Stimulated activated CD4-positive, alpha-beta T cell treated with anti-CD3 and anti-CD28 coated beads, Interleukin-15, amount 100 ng/mL, for 24 hours (primary cell): ENCODE measurements around the gene ALOX5.
A peak's percentile ranks its signal among the peaks of the same experiment; 100 is the strongest.
"Not testable (repeated sequence)": the region's sequence is repeated elsewhere in the genome, so short reads cannot be mapped to it uniquely, and the experiment has no call there.

Experiments used
- DNase-seq: peaks from one replicate; pipeline ENCODE4 v3.0.0-alpha.2; 2020

Gene ALOX5

DNA sequence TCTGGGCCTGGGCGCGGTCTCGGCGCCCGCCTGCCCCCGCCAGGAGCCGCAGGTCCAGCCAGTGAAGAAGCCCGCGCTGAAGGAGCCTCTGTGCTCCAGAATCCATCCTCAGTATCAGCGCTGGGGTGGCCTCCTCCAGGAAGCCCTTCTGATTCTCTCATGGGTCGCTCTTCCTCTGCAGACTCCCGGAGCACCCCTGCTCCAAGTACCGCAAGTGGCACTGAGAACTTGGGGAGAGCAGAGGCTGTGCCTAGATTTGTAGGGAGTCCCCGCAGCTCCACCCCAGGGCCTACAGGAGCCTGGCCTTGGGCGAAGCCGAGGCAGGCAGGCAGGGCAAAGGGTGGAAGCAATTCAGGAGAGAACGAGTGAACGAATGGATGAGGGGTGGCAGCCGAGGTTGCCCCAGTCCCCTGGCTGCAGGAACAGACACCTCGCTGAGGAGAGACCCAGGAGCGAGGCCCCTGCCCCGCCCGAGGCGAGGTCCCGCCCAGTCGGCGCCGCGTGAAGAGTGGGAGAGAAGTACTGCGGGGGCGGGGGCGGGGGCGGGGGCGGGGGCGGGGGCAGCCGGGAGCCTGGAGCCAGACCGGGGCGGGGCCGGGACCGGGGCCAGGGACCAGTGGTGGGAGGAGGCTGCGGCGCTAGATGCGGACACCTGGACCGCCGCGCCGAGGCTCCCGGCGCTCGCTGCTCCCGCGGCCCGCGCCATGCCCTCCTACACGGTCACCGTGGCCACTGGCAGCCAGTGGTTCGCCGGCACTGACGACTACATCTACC is at the start of gene ALOX5:
Gene ALOX5 (plus strand): TSS at position 641 of the 774 bp plus-strand sequence. CDS start 64 bp downstream, at position 705.
- peak; percentile 37 for DNase-seq

DNA sequence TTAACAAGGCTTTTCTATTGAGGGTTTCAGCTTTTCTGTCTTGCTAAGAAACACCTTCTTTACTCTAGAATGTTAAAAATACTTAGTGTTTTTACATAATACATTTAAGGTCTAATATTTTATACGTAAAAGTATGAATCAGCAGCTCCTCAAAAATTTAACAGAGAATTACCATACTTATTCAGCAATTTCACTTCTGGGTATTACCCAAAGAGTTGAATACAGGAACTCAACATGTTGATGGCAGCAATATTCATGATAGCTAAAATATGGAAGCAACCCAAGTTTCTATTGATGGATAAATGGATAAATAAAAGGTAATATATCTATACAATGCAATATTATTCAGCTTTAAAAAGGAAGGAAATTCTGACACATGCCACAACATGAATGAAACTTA is 48.9 kb upstream of the ALOX5 start:
- no peak for DNase-seq

DNA sequence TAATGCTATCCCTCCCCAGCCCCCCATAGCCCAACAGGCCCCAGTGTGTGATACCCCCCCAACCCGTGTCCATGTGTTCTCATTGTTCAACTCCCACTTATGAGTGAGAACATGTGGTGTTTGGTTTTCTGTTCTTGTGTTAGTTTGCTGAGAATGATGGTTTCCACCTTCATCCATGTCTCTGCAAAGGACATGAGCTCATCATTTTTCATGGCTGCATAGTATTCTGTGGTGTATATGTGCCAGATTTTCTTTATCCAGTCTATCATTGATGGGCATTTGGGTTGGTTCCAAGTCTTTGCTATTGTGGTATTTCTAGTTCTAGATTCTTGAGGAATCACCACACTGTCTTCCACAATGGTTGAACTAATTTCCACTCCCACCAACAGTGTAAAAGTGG is 47.2 kb upstream of the ALOX5 start:
- DNase-seq: not testable (repeated sequence)

DNA sequence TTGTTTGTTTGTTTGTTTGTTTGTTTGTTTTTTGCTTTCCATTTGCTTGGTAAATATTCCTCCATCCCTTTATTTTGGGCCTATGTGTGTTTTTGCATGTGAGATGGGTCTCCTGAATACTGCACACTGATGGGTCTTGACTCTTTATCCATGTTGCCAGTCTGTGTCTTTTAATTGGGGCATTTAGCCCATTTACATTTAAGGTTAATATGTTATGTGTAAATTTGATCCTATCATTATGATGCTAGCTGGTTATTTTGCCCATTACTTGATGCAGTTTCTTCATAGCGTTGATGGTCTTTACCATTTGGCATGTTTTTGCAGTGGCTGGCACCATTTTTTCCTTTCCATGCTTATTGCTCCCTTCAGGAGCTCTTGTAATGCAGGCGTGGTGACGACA is 42.2 kb upstream of the ALOX5 start:
- not testable (repeated sequence) for DNase-seq

DNA sequence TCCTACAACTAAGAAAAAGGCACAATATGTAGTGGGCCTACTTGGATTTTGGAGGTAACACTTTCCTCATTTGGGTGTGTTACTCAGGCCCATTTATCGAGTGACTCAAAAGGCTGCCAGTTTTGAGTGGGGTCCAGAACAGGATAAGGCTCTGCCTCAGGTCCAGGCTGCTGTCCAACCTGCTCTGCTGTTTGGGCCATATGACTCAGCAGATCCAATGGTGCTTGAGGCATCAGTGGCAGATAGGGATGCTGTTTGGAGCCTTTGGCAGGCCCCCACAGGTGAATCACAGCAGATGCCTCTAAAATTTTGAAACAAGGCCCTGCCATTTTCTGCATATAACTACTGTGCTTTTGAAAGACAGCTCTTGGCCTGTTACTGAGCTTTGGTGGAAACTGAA is 34.1 kb upstream of the ALOX5 start:
- DNase-seq: no peak

DNA sequence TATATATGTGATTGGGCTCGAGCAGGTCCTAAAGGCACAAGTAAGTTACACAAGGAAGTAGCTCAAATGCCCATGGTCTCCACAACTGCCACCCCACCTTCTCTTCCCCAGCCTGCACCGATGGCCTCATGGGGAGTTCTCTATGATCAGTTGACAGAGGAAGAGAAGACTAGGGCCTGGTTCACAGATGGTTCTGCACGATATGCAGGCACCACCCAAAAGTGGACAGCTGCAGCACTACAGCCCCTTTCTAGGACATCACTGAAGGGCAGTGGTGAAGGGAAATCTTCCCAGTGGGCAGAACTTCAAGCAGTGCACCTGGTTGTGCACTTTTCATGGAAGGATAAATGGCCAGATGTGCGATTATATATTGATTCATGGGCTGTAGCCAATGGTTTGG is 33.6 kb upstream of the ALOX5 start:
- not testable (repeated sequence) for DNase-seq

DNA sequence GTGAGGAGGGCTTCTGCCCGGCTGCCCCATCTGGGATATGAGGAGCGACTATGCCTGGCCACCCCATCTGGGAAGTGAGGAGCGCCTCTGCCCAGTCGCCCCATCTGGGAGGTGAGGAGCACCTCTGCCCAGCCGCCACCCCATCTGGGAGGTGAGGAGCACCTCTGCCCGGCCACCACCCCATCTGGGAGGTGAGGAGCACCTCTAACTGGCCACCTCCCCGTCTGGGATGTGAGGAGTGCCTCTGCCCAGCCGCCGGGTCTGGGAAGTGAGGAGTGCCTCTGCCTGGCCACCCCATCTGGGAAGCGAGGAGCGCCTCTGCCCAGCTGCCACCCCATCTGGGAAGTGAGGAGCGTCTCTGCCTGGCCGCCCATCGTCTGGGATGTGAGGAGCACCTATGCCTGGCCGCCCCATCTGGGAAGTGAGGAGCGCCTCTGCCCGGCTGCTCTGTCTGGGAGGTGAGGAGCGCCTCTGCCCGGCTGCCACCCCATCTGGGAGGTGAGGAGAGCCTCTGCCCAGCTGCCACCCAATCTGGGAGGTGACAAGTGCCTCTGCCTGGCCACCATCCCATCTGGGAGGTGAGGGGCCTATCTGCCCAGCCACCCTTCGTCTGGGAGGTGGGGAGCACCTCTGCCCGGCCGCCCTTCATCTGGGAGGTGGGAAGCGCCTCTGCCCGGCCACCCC is 27.2 kb upstream of the ALOX5 start:
- DNase-seq: not testable (repeated sequence)

DNA sequence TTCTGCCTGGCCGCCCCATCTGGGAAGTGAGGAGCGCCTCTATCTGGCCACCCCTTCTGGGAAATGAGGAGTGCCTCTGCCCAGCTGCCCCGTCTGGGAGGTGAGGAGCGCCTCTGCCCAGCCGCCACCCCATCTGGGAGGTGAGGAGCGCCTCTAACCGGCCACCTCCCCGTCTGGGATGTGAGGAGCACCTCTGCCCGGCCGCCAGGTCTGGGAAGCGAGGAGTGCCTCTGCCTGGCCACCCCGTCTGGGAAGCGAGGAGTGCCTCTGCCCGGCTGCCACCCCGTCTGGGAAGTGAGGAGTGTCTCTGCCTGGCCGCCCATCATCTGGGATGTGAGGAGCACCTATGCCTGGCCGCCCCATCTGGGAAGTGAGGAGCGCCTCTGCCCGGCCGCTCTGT is 26.6 kb upstream of the ALOX5 start:
- DNase-seq: not testable (repeated sequence)

DNA sequence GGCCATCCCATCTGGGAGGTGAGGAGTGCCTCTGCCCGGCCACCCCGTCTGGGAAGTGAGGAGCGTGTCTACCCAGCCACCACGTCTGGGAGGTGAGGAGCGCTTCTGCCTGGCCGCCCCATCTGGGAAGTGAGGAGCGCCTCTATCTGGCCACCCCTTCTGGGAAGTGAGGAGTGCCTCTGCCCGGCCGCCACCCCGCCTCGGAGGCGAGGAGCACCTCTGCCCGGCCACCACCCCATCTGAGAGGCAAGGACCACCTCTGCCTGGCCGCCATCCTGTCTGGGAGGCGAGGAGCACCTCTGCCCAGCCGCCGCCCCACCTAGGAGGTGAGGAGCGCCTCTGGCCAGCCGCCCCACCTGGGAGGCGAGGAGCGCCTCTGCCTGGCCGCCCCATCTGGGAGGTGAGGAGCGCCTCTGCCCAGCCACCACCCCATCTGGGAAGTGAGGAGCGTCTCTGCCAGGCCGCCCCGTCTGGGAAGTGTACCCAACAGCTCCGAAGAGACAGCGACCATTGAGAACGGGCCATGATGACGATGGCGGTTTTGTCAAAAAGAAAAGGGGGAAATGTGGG is 25.7 kb upstream of the ALOX5 start:
- DNase-seq: not testable (repeated sequence)

DNA sequence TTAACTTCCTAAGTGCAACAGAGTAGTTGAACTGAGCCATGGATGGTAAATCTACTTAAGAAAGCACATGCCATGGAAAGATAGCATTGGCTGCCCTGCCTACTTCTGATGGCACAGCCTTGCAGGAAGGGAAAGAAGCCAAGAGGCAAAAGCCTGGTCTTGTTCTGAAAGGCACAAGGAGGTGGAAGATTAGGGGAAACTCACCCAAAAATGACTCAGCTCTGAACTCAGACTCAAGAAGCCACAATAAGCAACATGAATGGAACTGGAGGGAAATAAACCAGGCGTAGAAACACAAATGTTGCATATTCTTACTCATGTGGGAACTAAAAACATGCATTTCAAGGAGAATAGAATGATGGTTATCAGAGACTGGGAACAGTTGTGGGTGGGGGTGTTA is 20.8 kb upstream of the ALOX5 start:
- no peak for DNase-seq

DNA sequence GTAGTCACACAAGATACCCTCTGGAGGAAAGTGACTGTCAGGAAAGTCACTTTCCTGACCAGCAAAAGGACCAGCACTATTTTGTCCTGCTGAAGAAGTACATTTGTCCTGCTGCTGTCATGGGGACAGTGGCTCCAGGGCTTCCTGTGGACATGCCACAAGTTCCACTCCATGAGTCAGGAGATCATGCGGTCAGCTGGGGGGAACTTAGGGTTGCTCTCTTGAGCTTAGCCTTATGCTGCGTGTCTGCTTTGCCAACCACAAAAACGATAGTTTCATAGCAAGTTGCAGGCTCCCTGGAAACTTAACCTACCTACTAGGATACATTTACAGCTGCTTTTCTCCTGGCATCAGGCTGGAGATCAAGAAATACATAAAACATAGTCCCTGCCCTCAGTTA is 19.8 kb upstream of the ALOX5 start:
- no peak for DNase-seq

DNA sequence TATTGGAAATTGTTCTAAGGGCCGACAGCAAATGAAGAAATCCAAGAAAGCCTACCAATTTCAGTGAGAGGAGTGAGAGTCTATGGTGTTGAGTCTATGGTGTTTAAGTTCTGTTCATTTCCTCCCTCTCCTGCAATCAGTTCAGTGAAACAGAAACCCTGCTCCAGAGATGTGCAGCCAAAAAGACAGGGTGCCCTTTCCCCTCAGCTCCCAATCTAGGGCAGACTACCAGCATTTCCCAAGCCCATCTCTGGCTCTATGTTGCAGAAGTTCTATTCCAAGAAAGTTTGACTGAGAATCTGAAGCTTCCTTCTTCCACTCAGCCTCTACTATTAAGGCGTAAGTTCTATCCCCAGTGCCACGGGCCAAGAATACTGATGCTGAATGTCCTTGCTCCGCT is 18.5 kb upstream of the ALOX5 start:
- DNase-seq: no peak

DNA sequence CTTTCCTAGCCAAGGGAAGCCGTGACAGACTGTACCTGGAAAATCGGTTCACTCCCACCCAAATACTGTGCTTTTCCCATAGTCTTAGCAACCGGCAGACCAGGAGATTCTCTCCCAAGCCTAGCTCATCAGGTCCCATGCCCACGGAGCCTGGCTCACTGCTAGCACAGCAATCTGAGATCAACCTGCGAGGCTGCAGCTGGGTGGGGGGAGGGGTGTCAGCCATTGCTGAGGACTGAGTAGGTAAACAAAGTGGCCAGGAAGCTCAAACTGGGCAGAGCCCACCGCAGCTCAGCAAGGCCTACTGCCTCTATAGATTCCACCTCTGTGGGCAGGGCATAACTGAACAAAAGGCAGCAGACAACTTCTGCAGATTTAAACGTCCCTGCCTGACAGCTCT is 15.1 kb upstream of the ALOX5 start:
- not testable (repeated sequence) for DNase-seq

DNA sequence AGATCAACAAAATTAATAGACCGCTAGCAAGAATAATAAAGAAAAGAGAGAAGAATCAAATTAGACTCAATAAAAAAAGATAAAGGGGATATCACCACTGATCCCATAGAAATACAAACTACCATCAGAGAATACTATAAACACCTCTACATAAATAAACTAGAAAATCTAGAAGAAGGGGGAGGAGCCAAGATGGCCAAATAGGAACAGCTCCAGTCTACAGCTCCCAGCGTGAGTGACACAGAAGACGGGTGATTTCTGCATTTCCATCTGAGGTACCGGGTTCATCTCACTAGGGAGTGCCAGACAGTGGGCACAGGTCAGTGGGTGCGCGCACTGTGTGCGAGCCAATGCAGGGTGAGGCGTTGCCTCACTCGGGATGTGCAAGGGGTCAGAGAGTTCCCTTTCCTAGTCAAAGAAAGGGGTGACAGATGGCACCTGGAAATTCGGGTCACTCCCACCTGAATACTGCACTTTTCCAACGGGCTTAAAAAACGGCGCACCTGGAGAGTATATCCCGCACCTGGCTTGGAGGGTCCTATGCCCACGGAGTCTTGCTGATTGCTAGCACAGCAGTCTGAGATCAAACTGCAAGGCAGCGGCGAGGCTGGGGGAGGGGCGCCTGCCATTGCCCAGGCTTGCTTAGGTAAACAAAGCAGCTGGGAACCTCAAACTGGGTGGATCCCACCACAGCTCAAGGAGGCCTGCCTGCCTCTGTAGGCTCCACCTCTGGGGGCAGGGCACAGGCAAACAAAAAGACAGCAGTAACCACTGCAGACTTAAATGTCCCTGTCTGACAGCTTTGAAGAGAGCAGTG is 11.8 kb upstream of the ALOX5 start:
- DNase-seq: not testable (repeated sequence)

DNA sequence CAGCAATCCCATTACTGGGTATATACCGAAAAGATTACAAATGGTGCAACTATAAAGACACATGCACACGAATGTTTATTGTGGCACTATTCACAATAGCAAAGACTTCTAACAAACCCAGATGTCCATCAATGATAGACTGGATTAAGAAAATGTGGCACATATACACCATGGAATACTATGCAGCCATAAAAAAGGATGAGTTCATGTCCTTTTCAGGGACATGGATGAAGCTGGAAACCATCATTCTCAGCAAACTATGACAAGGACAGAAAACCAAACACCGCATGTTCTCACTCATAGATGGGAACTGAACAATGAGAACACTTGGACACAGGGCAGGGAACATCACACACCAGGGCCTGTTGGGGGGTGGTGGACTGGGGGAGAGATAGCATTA is 6.4 kb upstream of the ALOX5 start:
- not testable (repeated sequence) for DNase-seq

DNA sequence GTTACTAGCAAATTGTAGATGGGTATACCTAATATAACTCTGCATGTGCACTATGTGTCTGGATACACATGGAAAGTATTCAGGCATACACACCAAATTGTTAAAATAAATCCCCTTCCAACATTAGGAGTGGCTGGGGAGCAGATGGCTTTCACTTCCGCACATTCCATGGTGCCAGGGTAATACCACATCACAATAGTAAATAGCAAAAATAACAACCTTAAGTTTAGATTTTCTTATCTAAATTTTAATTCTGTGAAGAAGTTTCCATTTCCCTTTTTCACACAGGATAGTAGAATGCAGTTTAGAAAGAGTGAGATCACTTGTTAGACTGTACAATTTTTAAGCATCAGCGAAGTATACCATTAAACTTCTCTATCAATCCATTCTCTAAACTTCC is 5.8 kb upstream of the ALOX5 start:
- DNase-seq: no peak

DNA sequence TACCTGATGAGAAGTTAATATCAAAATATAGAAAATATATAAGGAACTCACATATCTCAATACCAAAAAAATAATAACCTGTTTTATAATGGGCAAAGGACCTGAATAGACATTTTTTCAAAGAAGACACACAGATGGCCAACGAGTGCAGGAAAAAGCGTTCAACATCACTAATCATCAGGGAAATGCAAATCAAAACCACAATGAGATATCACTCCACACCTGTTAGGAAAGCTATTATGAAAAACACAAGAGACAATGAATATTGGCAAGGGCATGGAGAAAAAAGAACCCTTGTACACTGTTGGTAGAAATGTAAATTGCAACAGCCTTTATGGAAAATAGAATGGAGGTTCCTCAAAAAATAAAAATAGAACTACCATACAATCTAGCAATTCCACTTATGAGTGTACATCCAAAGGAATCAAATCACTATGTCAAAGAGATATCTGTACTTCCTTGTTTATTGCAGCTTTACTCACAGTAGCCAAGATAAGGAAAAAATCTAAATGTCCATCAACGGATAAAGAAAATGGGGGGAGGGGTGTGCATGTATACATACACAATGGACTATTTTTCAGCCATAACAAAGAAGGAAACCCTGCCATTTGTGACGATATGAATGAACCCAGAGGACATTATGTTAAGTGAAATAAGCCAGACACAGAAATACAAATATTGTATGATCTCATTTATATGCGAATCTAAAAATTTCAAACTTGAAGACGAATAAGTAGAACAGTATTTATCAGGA is 3.6 kb upstream of the ALOX5 start:
- no peak for DNase-seq

DNA sequence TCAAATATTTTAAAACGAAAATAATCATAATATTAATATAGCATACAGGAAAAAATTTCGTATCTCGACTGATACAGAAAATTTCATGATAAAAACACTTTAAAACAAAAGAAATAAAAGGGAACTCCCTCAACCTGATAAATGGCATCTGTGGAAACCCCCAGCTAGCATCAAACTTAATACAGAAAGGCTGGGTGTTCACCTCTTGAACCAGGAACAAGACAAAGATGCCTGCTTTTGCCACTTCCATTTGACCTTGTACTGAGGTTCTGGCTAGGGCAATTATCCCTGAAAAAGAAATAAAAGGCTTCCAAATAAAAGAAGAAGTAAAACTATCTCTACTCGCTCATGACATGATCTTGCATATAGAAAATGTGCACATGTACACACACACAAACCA is 2.5 kb upstream of the ALOX5 start:
- DNase-seq: no peak

DNA sequence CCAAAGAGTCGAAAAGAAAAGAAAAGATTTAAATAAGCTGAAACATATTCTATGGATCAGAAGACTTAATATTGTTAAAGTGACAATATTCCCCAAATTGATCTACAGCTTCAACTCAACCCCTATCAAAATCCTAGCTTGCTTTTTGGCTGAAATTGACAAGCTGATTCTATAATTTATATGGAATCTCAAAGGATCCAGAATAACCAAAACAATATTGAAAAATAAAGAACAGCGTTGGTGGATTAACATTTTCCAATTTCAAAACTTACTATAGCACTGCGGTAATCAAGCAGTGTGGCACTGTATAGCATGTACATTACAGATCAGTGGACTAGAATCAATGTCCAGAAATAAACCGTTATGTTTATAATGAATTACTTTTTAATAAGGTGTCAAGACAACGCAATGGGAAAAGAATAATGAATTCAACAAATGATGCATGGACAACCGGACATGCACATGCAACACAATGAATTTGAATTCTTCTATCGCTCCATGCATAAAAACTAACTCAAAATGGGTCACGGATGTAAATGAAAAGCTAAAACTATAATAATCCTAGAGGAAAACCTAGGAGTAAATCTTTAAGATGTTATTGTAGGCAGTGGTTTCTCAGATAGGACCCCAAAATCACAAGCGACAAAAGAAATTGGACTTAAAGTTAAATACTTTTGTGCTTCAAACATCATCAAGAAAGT is 1.6 kb upstream of the ALOX5 start:
- DNase-seq: no peak

DNA sequence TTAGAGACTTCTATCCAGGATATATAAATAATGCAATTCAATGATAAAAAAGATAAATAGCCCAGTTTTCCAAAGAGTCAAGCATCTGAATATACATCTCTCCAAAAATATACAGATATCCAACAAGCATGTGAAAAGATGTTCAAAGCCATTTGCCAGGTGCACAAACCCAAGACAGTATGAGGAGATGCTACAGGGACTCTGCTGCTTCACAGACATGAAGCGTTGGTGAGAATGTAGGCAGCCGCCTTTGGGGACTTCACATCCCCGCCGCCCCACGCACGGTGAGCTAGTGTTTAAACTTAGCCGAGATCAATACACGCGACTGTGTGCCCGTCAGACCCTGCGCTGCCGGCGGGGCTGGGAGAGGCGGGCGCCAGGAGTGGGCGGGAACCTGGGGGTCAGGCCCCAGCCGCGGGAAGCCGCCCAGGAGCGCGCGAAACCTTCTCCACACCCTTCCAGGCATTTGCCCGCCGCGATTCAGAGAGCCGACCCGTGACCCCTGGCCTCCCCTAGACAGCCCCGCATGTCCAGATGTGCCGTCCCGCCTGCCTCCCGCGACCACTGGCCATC is 927 bp upstream of the ALOX5 start:
- peak; percentile 44 for DNase-seq

DNA sequence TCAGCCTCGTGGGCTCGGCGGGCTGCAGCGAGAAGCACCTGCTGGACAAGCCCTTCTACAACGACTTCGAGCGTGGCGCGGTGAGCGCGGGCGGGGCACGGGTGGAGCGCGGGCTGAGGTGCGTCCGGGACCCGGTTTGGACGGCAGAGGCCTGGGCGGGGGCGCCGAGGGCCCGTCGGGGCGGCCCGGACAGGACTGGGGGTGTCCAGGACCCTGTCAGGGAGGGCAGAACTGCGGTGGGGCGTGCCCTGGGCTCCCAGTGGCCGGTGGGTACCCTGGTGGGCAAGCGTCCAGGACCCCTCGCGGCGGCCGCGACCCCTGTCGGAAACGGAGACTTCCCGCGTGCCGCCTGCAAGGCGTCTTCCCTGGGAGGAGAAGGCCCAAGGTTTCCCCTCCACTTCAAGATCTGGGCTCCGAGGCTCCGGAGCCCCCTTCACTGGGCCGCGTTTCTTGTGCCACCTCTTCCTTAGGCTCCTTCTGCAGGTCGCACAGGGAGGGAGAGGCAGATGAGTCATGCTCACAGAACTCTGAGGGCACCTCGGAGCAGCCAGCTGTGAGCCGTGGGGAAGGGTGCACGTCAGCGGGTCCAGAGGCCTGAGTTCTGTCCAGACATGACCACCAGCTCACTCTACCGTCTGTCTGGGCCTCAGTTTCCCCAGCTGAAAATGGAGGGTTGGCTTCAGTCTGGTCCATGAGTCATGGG is 485 bp downstream of the ALOX5 start:
- peak; percentile 30 for DNase-seq
